Activated naive CD4-positive, alpha-beta T cell treated with anti-CD3 and anti-CD28 coated beads, Interleukin-2, amount 50 U/mL, for 24 hours (primary cell): ENCODE data around the gene INSL4.

Experiments
- H3K27ac Mint-ChIP-seq: one replicate; pipeline ENCODE4 v1.8.0; 2021; ENCODE audit warnings: mild to moderate bottlenecking, mixed read lengths
- H3K27me3 Mint-ChIP-seq: one replicate; pipeline ENCODE4 v1.8.0; 2021; ENCODE audit warnings: mixed read lengths
- H3K36me3 Mint-ChIP-seq: one replicate; pipeline ENCODE4 v1.8.0; 2021; ENCODE audit warnings: mixed read lengths
- H3K4me1 Mint-ChIP-seq: one replicate; pipeline ENCODE4 v1.8.0; 2021; ENCODE audit warnings: mixed read lengths
- H3K4me3 Mint-ChIP-seq: one replicate; pipeline ENCODE4 v1.8.0; 2021; ENCODE audit warnings: mild to moderate bottlenecking, mixed read lengths
- H3K9me3 Mint-ChIP-seq: one replicate; pipeline ENCODE4 v1.8.0; 2021; ENCODE audit warnings: mixed read lengths

INSL4 gene

DNA sequence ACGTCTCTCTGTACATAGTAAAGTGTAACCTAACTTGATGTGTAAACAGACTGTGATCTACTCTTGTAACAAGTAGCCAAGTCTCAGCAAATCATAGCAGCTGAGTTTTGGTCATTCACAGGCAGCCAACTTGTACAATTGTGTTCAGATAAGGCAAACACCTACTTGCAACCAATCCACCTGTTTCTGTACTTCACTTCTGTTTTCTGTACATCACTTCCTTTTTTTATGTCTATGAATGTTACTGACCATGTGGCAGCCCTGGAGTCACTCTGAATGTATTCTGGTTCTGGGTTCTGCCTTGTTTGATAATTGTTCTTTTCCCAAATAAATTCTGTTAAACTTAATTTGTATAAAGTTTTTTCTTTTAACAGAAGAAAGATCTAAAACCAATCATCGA is 47.3 kb downstream of the INSL4 start:
- H3K27me3 Mint-ChIP-seq = no peaks in the 10 kb centered on the region
- peaks cover 2% of the 10 kb centered on the region for H3K4me1 Mint-ChIP-seq
- H3K36me3 Mint-ChIP-seq = peaks cover 4% of the 10 kb centered on the region
- H3K4me3 Mint-ChIP-seq = no peak overlapping the region
- H3K27ac Mint-ChIP-seq = no peak overlapping the region
- no peaks in the 10 kb centered on the region for H3K9me3 Mint-ChIP-seq
